PFSK-1 (cell line): ENCODE measurements around the gene SPATA17.

Experiments used
- FOXP2 ChIP-seq: optimal IDR thresholded peaks from 2 replicates; pipeline ENCODE3; 2011; ENCODE audit warnings: borderline replicate concordance, control low read depth, inconsistent platforms; ENCODE audit not compliant: insufficient read depth; ENCODE audit errors: extremely low read length, extremely low read depth
- POLR2AphosphoS5 ChIP-seq: IDR thresholded peaks from 2 replicates; pipeline ENCODE4 v1.6.1; 2012; ENCODE audit warnings: low read depth, mild to moderate bottlenecking, control low read depth, low read length, moderate library complexity
- SIN3A ChIP-seq: IDR thresholded peaks from 2 replicates; pipeline ENCODE4 v1.6.1; 2012; ENCODE audit warnings: mild to moderate bottlenecking, low read length, moderate library complexity, borderline replicate concordance; ENCODE audit not compliant: insufficient read depth
- TAF1 ChIP-seq: IDR thresholded peaks from 2 replicates; pipeline ENCODE4 v1.6.1; 2012; ENCODE audit warnings: low read length, control low read depth, borderline replicate concordance; ENCODE audit not compliant: insufficient read depth
- TF ChIP-seq, protein P1 (sequence below), 2 experiments: IDR thresholded peaks; 2 replicates each; pipeline versions ENCODE4 v1.6.1 to v1.8.0; 2011 to 2012; ENCODE audit warnings: low read depth in 2 of 2, low read length in 2 of 2, control low read depth in 1 of 2, inconsistent platforms in 1 of 2, mild to moderate bottlenecking in 1 of 2, moderate library complexity in 1 of 2; ENCODE audit not compliant: insufficient read depth in 1 of 2

Gene SPATA17

DNA sequence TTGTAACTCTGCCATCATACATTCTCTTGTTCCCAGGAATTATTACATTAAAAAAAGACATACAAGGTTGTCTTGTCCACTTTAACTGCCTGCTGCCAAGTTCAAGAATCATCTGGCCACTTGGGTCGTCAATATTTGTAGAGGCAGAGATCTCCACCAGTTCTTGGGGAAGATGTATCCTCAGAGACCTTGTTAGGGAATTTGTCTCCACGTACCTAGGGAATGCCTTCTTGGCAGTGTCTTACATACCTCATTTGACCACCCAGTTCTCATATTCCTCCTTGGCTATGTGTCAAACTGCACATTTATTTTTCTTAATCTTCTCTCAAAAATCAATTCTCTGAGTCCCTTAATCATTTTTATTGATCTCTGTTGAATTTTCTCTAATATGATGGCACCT, 266.0 kb downstream of the SPATA17 start:
- TF ChIP-seq, protein P1, sequence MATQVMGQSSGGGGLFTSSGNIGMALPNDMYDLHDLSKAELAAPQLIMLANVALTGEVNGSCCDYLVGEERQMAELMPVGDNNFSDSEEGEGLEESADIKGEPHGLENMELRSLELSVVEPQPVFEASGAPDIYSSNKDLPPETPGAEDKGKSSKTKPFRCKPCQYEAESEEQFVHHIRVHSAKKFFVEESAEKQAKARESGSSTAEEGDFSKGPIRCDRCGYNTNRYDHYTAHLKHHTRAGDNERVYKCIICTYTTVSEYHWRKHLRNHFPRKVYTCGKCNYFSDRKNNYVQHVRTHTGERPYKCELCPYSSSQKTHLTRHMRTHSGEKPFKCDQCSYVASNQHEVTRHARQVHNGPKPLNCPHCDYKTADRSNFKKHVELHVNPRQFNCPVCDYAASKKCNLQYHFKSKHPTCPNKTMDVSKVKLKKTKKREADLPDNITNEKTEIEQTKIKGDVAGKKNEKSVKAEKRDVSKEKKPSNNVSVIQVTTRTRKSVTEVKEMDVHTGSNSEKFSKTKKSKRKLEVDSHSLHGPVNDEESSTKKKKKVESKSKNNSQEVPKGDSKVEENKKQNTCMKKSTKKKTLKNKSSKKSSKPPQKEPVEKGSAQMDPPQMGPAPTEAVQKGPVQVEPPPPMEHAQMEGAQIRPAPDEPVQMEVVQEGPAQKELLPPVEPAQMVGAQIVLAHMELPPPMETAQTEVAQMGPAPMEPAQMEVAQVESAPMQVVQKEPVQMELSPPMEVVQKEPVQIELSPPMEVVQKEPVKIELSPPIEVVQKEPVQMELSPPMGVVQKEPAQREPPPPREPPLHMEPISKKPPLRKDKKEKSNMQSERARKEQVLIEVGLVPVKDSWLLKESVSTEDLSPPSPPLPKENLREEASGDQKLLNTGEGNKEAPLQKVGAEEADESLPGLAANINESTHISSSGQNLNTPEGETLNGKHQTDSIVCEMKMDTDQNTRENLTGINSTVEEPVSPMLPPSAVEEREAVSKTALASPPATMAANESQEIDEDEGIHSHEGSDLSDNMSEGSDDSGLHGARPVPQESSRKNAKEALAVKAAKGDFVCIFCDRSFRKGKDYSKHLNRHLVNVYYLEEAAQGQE (IDR thresholded peaks at IDR 0.05; ENCODE audit: insufficient read depth in 1 of 2, low read depth in 2 of 2, low read length in 2 of 2), result no peak
- no peak for TF ChIP-seq TAF1
- no peak for TF ChIP-seq SIN3A
- TF ChIP-seq FOXP2, result no peak
- no peak for TF ChIP-seq POLR2AphosphoS5

GRCh38 chr1:217899614-217900013, 268.5 kb downstream of the SPATA17 start:
- TF ChIP-seq POLR2AphosphoS5, result no peak
- TF ChIP-seq FOXP2, result no peak
- TF ChIP-seq, protein P1 (IDR thresholded peaks at IDR 0.05; ENCODE audit: insufficient read depth in 1 of 2, low read depth in 2 of 2, low read length in 2 of 2), result no peak

DNA sequence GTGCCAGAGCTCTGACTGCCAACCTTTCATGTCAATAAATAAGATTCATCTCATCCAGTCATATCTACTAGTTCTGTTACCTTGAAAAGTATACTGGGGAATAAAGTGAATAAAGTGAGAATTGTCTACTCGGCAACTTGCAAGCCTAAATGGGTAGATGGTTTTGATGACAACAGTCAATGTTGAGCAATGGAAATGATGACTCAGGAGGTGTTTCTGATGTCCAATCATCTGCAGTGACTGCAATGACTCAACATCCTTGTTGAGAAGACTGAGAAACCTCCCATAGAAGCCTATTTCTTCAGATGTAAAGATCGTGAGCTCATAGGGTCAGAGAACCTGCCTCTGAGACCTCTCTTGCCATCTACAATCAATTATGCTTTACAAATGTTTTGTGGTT, 276.4 kb downstream of the SPATA17 start:
- TF ChIP-seq SIN3A, result no peak
- TF ChIP-seq, protein P1 (IDR thresholded peaks at IDR 0.05; ENCODE audit: insufficient read depth in 1 of 2, low read depth in 2 of 2, low read length in 2 of 2), result no peak
- TF ChIP-seq TAF1, result no peak
- TF ChIP-seq FOXP2, result no peak
- no peak for TF ChIP-seq POLR2AphosphoS5

DNA sequence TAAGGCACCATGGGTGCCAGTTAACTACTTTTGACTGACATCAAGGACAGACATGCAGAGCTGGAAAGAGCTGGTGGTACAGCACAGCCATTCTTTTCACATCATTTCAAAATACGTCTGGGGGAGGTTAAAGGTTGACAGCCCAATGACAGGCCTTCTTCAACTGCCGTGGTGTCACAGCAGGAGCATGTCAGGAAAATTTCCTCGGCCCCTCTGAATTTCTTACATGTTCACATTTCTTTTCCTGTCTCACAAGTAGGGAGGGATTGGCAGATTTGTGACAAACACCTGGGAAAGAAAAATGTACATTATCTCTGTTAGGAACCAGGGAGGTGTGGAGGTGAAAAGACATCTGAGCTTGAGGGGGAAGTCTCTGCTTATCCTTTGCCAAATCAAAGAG, 279.1 kb downstream of the SPATA17 start:
- TF ChIP-seq FOXP2, result no peak
- TF ChIP-seq TAF1, result no peak
- no peak for TF ChIP-seq SIN3A
- TF ChIP-seq, protein P1 (IDR thresholded peaks at IDR 0.05; ENCODE audit: insufficient read depth in 1 of 2, low read depth in 2 of 2, low read length in 2 of 2), result no peak
- TF ChIP-seq POLR2AphosphoS5, result no peak

DNA sequence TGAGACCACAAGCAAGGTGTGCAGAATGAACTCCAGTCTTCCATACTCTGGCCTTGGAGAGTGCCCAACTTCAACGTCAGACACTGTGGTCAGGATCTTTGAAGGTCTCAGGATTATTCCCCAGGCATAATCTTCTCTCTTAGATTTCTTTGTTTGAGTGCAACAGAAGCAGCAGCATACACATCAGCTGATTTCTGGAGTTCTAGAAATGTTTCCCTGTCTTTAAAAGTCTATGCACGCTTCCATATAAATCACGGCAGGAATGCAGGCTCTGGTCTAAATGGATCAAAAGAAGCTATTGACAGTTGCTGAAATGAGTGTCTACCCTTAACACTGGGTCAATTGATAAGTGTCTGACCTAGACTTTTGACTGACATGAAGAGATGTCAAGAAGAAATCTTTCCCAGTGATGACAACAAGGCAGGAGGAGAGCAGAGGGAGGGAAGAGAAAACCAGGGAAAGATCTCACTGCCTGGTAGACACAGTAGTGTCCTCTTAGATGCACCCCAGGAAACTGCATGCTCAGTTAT, 279.7 kb downstream of the SPATA17 start:
- no peak for TF ChIP-seq POLR2AphosphoS5
- TF ChIP-seq, protein P1 (IDR thresholded peaks at IDR 0.05; ENCODE audit: insufficient read depth in 1 of 2, low read depth in 2 of 2, low read length in 2 of 2), result no peak
- no peak for TF ChIP-seq TAF1
- no peak for TF ChIP-seq FOXP2
- no peak for TF ChIP-seq SIN3A
